RPMI8226 (cell line): ENCODE results near the gene EYA4.

Experiments
- DNase-seq: peaks from one replicate; pipeline ENCODE4 v3.0.0-alpha.2; 2015

EYA4 gene

DNA sequence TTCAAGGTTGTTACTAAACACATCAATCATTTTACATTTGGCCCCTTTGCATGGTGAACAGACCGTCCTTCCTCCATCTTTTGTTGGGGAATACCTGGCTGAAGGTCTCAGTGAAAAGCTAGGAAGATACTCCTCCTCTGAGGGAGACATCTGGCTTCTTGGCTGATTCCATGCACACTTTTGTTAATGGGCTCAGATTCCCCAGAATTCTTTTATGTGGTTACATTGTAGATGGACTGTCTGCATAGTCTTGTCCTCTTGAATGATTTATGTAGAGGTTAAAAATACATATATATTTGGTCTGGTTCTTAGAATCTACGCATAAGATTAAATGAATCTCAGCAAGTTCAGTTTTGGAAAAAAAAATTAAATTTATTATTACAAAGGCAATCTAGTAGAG lies 167.0 kb downstream of the EYA4 start:
- DNase-seq = no peak

GRCh38 chr6:133408543-133408942 lies 167.4 kb downstream of the EYA4 start:
- no peak for DNase-seq

GRCh38 chr6:133410638-133411435 lies 169.7 kb downstream of the EYA4 start:
- no peak for DNase-seq

DNA sequence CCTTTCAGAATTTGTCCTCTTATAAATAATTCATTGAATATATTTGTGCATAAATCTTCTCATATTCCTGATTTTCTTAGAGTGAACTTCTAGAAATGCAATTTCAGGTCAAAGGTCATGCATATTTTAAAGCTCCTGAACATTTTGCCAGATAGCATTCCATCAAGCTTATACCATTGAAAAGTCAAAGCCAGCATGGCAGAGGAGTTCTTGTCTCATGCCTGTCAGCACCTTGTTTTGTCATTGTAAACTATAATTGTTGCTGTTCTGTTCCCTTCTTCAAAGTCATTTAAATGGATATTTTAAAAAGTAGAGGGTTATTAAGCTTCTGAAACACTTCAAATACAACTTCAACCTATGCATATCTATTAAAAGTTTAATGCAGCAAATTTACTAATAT lies 170.6 kb downstream of the EYA4 start:
- DNase-seq = no peak

DNA sequence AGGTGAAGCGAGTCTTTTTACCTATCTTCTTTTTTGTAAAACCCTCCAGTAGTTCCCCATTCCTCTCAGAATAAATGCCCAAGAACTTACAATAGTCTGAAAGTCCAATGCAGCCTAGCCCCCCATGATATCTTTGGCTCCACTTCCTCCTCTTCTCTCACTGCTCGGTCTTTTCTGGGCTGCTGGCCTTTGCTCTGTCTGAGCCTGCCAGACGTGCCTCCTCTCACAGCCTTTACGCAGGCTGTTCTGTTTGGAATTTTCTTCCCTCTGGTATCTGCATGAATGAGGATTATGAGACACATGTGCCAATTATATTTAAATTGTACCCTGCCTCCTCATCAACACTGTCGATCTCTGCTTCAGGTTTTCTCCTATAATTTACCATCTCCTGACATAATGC lies 174.1 kb downstream of the EYA4 start:
- no peak for DNase-seq

GRCh38 chr6:133418108-133418507 lies 177.0 kb downstream of the EYA4 start:
- no peak for DNase-seq

GRCh38 chr6:133423242-133423641 lies 182.1 kb downstream of the EYA4 start:
- DNase-seq = no peak

DNA sequence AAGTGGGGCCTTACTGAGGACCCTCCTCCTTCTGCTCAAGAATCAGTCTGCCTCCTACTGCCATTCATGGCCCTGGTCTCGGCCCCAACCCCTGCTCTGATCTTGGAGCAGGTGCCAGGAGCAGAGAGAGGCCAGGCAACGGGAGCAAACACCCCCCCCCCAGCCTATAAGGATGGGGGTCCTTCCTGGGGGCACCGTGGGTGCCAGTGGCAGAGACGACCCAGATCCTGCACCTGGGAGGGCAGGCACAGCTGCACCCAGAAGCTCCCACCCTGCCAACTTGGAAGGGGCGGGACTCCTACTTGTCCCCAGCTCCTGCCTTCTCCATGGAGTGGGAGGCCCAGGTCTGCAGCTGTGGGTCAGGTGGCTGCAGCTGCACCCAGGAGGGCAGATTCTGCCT lies 183.2 kb downstream of the EYA4 start:
- no peak for DNase-seq

DNA sequence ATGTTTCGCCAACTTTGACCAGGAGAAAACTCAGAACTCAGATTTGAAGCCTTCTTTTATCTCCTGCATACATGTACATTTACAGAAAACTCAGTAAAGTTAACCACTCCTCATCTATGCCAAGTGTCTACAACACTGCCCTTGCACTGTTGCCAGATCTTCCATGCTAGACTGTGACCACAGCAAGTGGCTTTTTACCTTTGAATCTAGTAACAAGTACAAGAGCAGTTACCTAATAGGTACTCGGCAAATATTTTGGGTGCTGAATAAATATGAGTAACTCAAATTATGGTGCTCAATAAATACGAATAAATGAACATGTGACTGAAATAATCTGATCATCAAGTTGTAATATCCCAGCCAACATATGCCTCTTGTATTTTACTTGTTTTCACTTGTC lies 184.9 kb downstream of the EYA4 start:
- DNase-seq = no peak

- no peak for DNase-seq
These were observed 187.1 kb downstream of the EYA4 start for GRCh38 chr6:133428295-133428694.

- no peak for DNase-seq
These were observed 189.4 kb downstream of the EYA4 start for GRCh38 chr6:133430530-133430929.

GRCh38 chr6:133431031-133431430 lies 189.9 kb downstream of the EYA4 start:
- DNase-seq = no peak

GRCh38 chr6:133432021-133432989 lies 191.1 kb downstream of the EYA4 start:
- DNase-seq = no peak

GRCh38 chr6:133435065-133435728 lies 194.0 kb downstream of the EYA4 start:
- DNase-seq = no peak

- no peak for DNase-seq
These were observed 195.5 kb downstream of the EYA4 start for GRCh38 chr6:133436652-133437051.

DNA sequence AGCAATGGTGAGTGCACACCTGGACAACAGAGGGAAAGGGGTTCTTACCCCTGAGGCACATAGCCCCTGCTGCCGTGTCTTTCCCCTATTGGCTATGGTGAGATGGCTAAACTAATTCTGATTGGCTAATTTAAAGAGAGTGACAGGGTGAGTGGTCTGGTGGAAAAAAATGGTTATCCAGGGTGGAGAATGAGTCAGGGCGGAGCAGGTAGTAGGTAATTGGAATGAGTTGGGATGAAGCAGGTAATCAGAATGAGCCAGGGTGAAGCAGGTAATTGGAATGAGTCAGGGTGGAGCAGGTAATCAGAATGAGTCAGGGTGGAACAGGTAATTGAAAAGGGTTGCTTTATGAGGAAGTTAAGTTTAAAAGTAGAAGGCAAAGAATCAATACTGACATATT lies 200.3 kb downstream of the EYA4 start:
- DNase-seq = no peak

DNA sequence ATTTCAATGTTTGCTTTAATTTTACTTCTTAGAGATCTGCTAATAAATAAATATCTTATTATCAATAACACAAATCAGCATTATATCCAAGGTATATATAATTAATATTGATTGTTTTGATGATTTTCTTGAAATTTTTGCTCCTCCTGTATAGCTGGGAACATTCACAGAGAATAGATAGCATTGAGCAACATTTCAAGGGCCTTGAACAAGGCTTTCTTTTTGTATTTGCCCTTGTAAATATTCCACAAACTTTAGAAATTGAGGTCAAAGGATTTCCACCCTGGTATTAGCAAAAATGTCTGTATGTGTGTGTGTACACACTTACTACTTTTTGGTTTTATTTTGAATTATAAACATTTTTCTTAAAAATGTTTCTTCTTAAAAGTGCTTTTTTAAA lies 205.6 kb downstream of the EYA4 start:
- DNase-seq = no peak

DNA sequence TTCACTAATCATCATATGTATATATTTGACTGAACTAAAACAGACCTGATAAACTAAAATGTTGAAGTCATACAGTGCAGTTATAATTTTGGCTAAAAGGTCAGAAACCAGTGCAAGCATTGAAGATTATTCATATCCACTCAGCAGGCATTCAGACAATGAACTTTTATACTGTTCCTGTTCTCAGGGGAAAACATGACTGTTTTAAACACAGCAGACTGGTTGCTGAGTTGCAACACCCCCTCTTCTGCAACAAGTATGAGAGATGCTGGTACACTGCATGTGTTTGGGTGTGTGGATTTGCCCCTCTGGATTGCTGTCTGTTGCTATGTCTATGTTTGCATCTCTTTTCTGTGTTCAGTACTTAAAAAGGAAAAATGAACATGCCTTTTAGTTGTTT lies 206.8 kb downstream of the EYA4 start:
- no peak for DNase-seq

DNA sequence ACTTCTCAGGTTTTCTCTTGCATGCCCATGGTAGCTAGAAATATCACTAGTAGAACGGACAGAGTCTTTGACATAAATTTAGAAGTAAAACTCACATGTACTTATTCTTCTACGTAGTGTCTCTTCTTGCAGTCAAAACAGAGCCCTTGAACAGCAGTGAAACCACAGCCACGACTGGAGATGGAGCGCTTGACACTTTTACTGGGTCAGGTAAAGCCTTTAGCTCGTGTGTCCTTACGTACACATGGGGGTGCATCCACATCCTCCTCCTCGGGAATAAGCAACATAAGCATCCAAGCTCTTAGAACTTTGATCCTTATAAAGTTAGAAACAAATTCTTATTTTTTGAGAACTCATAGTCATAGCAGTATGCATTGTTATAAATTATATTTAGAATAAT lies 215.3 kb downstream of the EYA4 start:
- DNase-seq = no peak

GRCh38 chr6:133456944-133457343 lies 215.8 kb downstream of the EYA4 start:
- DNase-seq = no peak

DNA sequence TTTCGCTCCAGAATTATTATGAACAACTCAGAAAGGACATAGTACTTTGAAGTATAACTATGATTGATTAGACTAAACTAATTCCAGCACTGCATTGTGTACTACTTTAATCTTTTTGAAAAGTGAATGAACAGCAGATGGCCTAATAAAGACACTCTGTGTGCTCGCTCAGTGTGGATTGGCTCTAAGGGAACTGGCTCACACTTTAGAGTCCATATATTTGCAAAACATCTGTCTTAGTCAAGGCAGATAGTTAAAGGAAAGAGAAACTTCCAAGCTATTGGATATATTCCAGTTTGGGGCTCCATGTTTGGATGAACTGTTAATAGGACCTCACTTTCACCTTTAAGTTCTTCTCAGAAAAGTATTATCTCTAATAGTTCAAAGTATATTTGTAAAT lies 218.9 kb downstream of the EYA4 start:
- DNase-seq = no peak

GRCh38 chr6:133463790-133464189 lies 222.6 kb downstream of the EYA4 start:
- DNase-seq = no peak

DNA sequence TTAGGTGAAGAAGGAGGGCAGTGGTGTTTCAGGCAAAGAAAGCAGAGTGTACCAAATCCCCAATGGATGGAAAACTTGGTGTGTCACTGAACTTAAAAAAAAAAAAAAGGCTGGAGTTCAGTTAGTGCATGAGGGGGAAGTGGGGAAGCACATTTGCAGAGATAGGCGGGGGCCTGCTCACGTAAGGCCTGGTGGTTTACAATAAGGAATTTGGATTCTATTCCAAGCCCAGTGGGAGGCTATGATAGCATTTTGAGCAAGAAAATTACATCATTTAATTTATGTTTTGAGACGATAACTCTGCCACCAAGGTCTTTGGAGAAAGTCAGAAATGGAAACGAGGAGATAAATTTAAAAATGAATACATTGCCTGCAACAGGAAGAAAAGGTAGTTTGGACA lies 225.5 kb downstream of the EYA4 start:
- DNase-seq = no peak
